Activated CD4-positive, alpha-beta memory T cell treated with anti-CD3 and anti-CD28 coated beads for 36 hours (primary cell): ENCODE data around the gene DPH1. TPM values are rescaled to one million over a fixed set of nuclear protein-coding genes. Genes with fewer than 3 reads are reported as not detected.

Experiments
- CTCF ChIA-PET: fragments of 350-600 bp; sonication (Branson Sonifier 250); formaldehyde crosslinking; loops from one replicate; lab custom pipeline; 2021; ENCODE audit warnings: antibody characterized with exemption, inconsistent platforms; lab: Charles Lee
- POLR2A ChIA-PET: fragments of 350-600 bp; sonication (Branson Sonifier 250); formaldehyde crosslinking; loops from one replicate; lab custom pipeline; 2021; ENCODE audit warnings: antibody characterized with exemption; lab: Charles Lee
- DNase-seq: peaks from one replicate; pipeline ENCODE4 v3.0.0-alpha.2; 2020
- H3K27ac Mint-ChIP-seq: one replicate; pipeline ENCODE4 v1.8.0; 2021; ENCODE audit warnings: mixed read lengths
- H3K27me3 Mint-ChIP-seq: one replicate; pipeline ENCODE4 v1.8.0; 2021; ENCODE audit warnings: mixed read lengths
- H3K36me3 Mint-ChIP-seq: one replicate; pipeline ENCODE4 v1.8.0; 2021; ENCODE audit warnings: mixed read lengths
- H3K4me1 Mint-ChIP-seq: one replicate; pipeline ENCODE4 v1.8.0; 2021; ENCODE audit warnings: low read depth, mixed read lengths
- H3K4me3 Mint-ChIP-seq: one replicate; pipeline ENCODE4 v1.8.0; 2021; ENCODE audit warnings: mild to moderate bottlenecking, mixed read lengths
- H3K9me3 Mint-ChIP-seq: one replicate; pipeline ENCODE4 v1.8.0; 2021; ENCODE audit warnings: mixed read lengths
- intact Hi-C: fragments of 100-400 bp; cut with micrococcal nuclease; formaldehyde crosslinking; loops from one replicate; pipeline ENCODE4 v1.15.1; 2023
- total RNA-seq, 2 experiments: library from RNA; stranded (reverse); gene quantifications; one replicate each; pipeline ENCODE4 v1.2.3, GENCODE V29; 2021

DPH1 gene
- total RNA-seq, 2 experiments from 2014 or later: 29.4 to 31.1 TPM

DNA sequence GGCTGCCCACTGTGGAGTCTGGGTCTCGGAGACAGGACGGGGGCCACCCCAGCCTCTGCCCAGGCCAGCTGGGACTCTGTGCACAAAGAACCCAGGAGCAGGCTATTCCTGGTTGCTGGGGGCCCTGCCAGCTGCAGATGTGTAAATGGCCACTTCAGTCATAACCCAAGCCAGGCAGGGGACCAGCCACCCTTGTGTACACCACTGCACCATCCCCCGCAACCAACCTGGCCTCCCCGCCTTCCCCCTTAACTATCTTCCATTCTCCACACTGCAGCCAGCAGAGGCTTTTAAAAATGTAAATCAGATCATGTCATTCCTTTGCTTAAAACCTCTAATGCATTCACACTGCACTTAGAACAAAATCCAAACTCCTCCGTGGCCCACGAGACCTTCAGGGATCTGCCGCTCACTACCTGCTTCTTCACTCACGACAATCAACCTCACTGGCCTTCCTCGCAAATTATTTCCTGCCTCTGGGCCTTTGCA is 33.1 kb upstream of the DPH1 start:
- Mint-ChIP-seq H3K9me3 (no peaks in the 10 kb centered on the region), H3K27me3 (peaks cover 21% of the 10 kb centered on the region), H3K27ac (no peak overlapping the region), H3K4me1 (peaks cover 2% of the 10 kb centered on the region), H3K4me3 (no peak overlapping the region), H3K36me3 (no peaks in the 10 kb centered on the region)
- POLR2A ChIA-PET: no interaction called here
- no peak for DNase-seq
- CTCF ChIA-PET: no interaction called here
- intact Hi-C loops: no loop called here

GRCh38 chr17:1997289-1997926 is 32.5 kb upstream of the DPH1 start:
- Mint-ChIP-seq H3K27ac (no peak overlapping the region), H3K9me3 (no peaks in the 10 kb centered on the region), H3K27me3 (peaks cover 21% of the 10 kb centered on the region), H3K4me3 (no peak overlapping the region), H3K36me3 (no peaks in the 10 kb centered on the region), H3K4me1 (peaks cover 2% of the 10 kb centered on the region)
- no peak for DNase-seq
- POLR2A ChIA-PET: no interaction called here
- intact Hi-C loops: no loop called here
- CTCF ChIA-PET: no interaction called here

DNA sequence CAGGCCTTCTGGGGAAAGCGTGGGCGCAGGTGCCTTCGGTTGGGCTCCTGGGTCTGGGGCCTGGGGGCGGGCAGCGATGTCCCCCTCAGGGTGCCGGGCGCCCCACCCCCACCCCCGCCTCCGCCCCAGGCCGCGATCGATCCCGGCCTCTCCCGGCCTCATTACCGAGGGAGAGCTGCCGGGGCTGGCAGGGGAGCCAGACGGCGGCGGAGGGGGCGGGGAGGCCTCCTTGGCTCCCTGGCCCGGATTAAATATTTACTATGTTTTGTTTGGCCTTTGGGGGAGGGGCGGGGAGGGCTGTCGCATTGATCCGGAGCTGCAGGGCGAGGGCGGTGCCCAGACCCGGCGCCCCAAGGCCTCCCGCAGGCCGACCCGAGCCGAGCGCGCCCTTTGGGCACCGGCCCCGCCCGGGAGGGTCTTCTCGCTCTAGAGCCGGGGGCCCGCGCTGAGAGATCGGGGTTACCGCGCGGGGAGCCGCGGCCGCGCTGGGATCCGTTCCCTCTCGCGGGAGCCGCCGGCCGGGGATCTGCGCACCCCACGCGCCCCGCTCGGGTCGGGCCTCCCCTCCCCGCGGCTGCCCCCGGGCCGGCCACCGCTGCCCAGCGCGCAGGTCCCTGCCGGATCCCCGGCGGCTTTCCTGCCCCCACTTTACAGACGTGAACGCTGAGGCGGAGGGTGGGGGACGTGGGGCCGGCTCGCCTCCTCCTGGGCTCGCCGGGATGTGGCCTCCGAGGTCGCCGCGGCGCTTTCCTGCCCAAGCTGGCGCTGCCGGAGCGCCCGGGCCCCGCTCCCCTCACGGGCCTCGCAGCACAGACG is 31.8 kb upstream of the DPH1 start:
- POLR2A ChIA-PET: no interaction called here
- CTCF ChIA-PET: no interaction called here
- Mint-ChIP-seq H3K4me3 (no peak overlapping the region), H3K27me3 (peaks cover 21% of the 10 kb centered on the region), H3K9me3 (no peaks in the 10 kb centered on the region), H3K36me3 (no peaks in the 10 kb centered on the region), H3K27ac (no peak overlapping the region), H3K4me1 (peaks cover 2% of the 10 kb centered on the region)
- intact Hi-C loops: no loop called here
- DNase-seq: peak; percentile 16

- intact Hi-C loops: no loop called here
- no peaks in the 10 kb centered on the region for H3K9me3 Mint-ChIP-seq
- H3K27ac Mint-ChIP-seq: no peak overlapping the region
- CTCF ChIA-PET: no interaction called here
- POLR2A ChIA-PET: no interaction called here
- H3K36me3 Mint-ChIP-seq: no peaks in the 10 kb centered on the region
- peaks cover 2% of the 10 kb centered on the region for H3K4me1 Mint-ChIP-seq
- H3K4me3 Mint-ChIP-seq: no peak overlapping the region
- peaks cover 21% of the 10 kb centered on the region for H3K27me3 Mint-ChIP-seq
- no peak for DNase-seq
These were observed 30.2 kb upstream of the DPH1 start for GRCh38 chr17:1999557-2000251.

- no peak overlapping the region for H3K4me3 Mint-ChIP-seq
- DNase-seq: no peak
- ChIA-PET CTCF (no interaction called here), POLR2A (no interaction called here)
- no peaks in the 10 kb centered on the region for H3K36me3 Mint-ChIP-seq
- peaks cover 14% of the 10 kb centered on the region for H3K27me3 Mint-ChIP-seq
- intact Hi-C loops: no loop called here
- peaks cover 2% of the 10 kb centered on the region for H3K4me1 Mint-ChIP-seq
- H3K27ac Mint-ChIP-seq: no peak overlapping the region
- no peaks in the 10 kb centered on the region for H3K9me3 Mint-ChIP-seq
These were observed 27.1 kb upstream of the DPH1 start for GRCh38 chr17:2002767-2003329.

GRCh38 chr17:2003525-2003924 is 26.4 kb upstream of the DPH1 start:
- no peak for DNase-seq
- ChIA-PET CTCF (no interaction called here), POLR2A (no interaction called here)
- intact Hi-C loops: no loop called here
- Mint-ChIP-seq H3K36me3 (no peaks in the 10 kb centered on the region), H3K9me3 (no peaks in the 10 kb centered on the region), H3K27me3 (peaks cover 14% of the 10 kb centered on the region), H3K4me3 (no peak overlapping the region), H3K27ac (no peak overlapping the region), H3K4me1 (peaks cover 2% of the 10 kb centered on the region)

- Mint-ChIP-seq H3K27me3 (peaks cover 7% of the 10 kb centered on the region), H3K9me3 (no peaks in the 10 kb centered on the region), H3K4me1 (no peaks in the 10 kb centered on the region), H3K4me3 (no peak overlapping the region), H3K36me3 (no peaks in the 10 kb centered on the region), H3K27ac (no peak overlapping the region)
- DNase-seq: no peak
- intact Hi-C loops: no loop called here
- CTCF ChIA-PET: interaction anchor here (0.7 kb wide), 1 partner anchor 20 kb away, joined by 3 read pairs; the partner anchor contains the start of gene RTN4RL1
- POLR2A ChIA-PET: no interaction called here
These were observed 25.5 kb upstream of the DPH1 start for GRCh38 chr17:2004435-2004952.

DNA sequence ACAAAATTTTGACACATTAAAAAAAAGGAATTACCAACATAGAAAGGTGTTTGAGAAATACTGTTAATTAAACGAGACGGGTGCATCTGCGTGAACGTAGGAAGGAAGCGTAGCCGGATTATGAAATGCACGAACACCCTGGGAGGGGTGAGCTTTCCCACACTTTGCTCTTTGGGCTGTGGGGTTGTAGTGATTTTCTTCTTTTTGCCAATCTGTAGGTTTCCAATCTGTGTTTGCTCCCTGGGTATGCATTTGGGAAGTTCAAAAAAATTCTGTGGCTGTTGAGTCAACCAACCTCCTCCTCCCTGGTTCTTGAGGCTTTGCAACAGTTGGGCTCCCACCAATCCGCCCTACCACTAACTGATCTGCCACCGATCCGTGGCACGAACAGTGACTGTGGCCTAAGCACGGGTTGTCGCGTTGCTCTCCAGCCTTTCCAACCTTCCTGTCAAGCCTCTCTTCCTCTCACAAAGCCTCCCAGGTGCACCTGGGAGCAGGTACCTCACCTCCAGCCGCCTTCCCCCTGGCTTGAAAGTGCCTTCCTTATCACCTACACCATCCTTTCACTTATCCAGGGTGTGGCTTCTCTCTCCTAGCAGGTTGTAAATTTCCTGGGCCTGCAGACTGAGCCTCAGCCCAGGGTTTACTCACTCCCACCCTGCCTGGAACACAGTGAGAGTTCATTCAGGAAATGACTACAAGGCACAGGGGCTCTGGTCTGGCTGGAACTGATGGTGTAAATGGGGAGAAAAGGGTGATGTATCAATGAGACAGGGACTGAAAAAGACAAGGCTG is 21.4 kb upstream of the DPH1 start:
- CTCF ChIA-PET: no interaction called here
- POLR2A ChIA-PET: no interaction called here
- H3K36me3 Mint-ChIP-seq: no peaks in the 10 kb centered on the region

DNA sequence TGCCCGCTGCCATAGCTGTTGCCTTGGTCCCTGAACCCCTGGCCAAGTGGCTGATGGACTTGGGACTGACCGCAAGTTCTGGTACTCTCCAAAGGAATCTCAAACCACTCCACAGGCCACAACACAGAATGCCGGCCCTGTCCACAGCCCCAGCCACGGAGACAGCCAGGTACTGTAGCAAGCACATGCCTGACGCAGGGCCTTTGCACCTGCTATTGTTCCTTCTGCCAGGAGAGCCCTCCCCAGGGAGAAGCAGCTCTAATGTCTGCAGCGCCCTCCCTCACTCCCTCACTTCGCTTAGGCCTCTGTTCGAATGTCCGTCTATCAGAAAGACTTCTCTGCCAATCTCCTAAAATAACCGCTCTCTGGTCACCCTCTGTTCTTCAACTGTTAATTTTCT is 20.2 kb upstream of the DPH1 start:
- ChIA-PET CTCF (no interaction called here), POLR2A (no interaction called here)
- no peak overlapping the region for H3K4me3 Mint-ChIP-seq
- H3K9me3 Mint-ChIP-seq: no peaks in the 10 kb centered on the region
- H3K27me3 Mint-ChIP-seq: no peaks in the 10 kb centered on the region
- DNase-seq: no peak
- no peak overlapping the region for H3K27ac Mint-ChIP-seq
- H3K36me3 Mint-ChIP-seq: no peaks in the 10 kb centered on the region
- intact Hi-C loops: no loop called here
- H3K4me1 Mint-ChIP-seq: no peaks in the 10 kb centered on the region

More for the DNA sequence above, 21.4 kb upstream of the DPH1 start:
- no peaks in the 10 kb centered on the region for H3K9me3 Mint-ChIP-seq
- intact Hi-C loops: no loop called here
- no peak overlapping the region for H3K27ac Mint-ChIP-seq
- DNase-seq: no peak
- H3K27me3 Mint-ChIP-seq: no peaks in the 10 kb centered on the region
- H3K4me1 Mint-ChIP-seq: no peaks in the 10 kb centered on the region
- no peak overlapping the region for H3K4me3 Mint-ChIP-seq

DNA sequence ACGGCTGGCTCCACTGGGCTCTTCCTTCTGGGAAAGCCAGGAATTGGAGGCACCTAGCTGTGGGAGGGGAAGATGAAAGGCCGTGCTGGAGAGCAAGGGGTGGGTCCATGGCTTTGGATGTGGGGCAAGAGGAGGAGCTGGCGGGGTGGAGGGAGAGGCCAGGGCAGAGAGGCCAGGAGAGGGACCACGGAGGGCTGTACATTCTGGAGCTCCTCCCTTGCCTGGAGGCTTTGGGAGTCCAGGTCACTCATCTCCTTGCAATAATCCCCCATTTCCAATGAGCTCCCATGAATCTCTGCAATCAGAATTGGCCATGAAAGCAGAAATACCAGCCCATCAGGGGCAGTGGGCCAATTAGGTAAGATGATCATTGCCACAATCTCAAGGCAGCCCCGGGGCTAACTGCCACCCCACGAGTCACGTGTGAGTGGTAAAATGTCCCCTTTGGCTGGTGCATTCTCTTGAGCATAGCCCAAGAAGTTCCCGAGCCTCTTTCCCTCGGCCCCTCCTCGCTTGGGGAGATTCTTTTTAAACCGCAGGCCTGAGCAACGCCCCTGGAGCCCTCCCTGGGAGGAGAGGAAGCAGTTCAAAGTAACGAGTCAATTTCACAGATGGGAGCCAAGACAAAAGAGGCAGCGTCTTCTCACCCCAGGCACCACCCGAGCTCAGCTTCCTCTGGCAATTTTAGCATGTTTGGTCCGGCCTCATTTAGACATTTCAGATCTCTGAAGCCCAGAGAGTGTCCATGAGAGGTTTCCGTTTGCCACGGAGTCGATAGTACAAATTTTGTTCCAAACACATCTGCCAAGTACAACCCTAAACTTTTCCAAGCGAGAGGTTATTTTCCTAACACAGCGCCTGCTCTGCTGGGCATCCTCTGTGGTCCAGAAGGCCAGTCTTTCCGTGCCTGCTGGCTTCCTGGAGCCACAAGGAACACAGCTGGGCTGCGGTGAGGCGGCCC is 18.3 kb upstream of the DPH1 start:
- intact Hi-C loops: no loop called here
- Mint-ChIP-seq H3K36me3 (no peaks in the 10 kb centered on the region), H3K4me1 (no peaks in the 10 kb centered on the region), H3K4me3 (no peak overlapping the region), H3K27ac (no peak overlapping the region), H3K9me3 (no peaks in the 10 kb centered on the region), H3K27me3 (no peaks in the 10 kb centered on the region)
- no peak for DNase-seq
- ChIA-PET CTCF (no interaction called here), POLR2A (no interaction called here)

- ChIA-PET POLR2A (no interaction called here), CTCF (no interaction called here)
- Mint-ChIP-seq H3K36me3 (no peaks in the 10 kb centered on the region), H3K27me3 (no peaks in the 10 kb centered on the region), H3K27ac (no peak overlapping the region), H3K4me1 (no peaks in the 10 kb centered on the region), H3K4me3 (no peak overlapping the region), H3K9me3 (no peaks in the 10 kb centered on the region)
- no peak for DNase-seq
- intact Hi-C loops: no loop called here
These were observed 17.5 kb upstream of the DPH1 start for GRCh38 chr17:2012499-2012898.
